Gastroesophageal sphincter (tissue), 4 donors: ENCODE measurements around the gene GABRG3. TPM values are rescaled to one million over a fixed set of nuclear protein-coding genes. Genes with fewer than 3 reads are reported as not detected.

ENCODE experiments used
- ATAC-seq: fragments of 150-250 bp; one replicate; pipeline ENCODE4 v1.9.1; 2016; ENCODE audit warnings: mild to moderate bottlenecking, moderate library complexity
- H3K27ac ChIP-seq, 4 donors: fragments of 200-600 bp; sonication (generic) in 3 of 4; 1 replicate in 3 of 4; 2 replicates in 1 of 4; pipeline ENCODE4 v1.5.1; 2016 to 2019
- H3K27me3 ChIP-seq: fragments of 200-600 bp; sonication (generic); one replicate; pipeline ENCODE4 v1.5.1; 2019
- H3K36me3 ChIP-seq, 2 donors: fragments of 200-600 bp; sonication (generic); one replicate each; pipeline ENCODE4 v1.5.1; 2019; ENCODE audit warnings: control low read depth in 1 of 2
- H3K4me1 ChIP-seq, 3 donors: fragments of 200-600 bp; sonication (generic); 1 replicate in 2 of 3; 2 replicates in 1 of 3; pipeline ENCODE4 v1.5.1; 2016 to 2019; ENCODE audit warnings: control low read depth in 2 of 3
- H3K4me3 ChIP-seq, 2 donors: fragments of 200-600 bp; sonication (generic); one replicate each; pipeline ENCODE4 v1.5.1; 2019; ENCODE audit warnings: mild to moderate bottlenecking in 1 of 2, moderate library complexity in 1 of 2
- H3K9me3 ChIP-seq, 3 donors: fragments of 200-600 bp; sonication (generic); one replicate each; pipeline ENCODE4 v1.5.1; 2017 to 2019; ENCODE audit warnings: control low read depth in 2 of 3
- EP300 ChIP-seq: sonication (generic); formaldehyde crosslinking; IDR thresholded peaks from one replicate; pipeline ENCODE4 v1.6.1; 2017; ENCODE audit warnings: antibody characterized with exemption, mild to moderate bottlenecking
- POLR2A ChIP-seq, 2 donors: fragments of 450-650 bp; IDR thresholded peaks; one replicate each; pipeline ENCODE4 v1.6.1; 2017; ENCODE audit warnings: antibody characterized with exemption in 2 of 2, mild to moderate bottlenecking in 2 of 2, moderate library complexity in 1 of 2
- POLR2AphosphoS5 ChIP-seq: sonication (generic); formaldehyde crosslinking; IDR thresholded peaks from one replicate; pipeline ENCODE4 v1.6.1; 2017; ENCODE audit warnings: antibody characterized with exemption
- WGBS, 2 donors: methylation state at CpG; one replicate each; pipeline ENCODE4 v1.1.5; 2018; ENCODE audit warnings: low coverage in 1 of 2; 5-methylcytosine and 5-hydroxymethylcytosine counted together
- total RNA-seq, 4 donors: library from RNA; depleted of rRNA; stranded (reverse); fragments of >200 nt; gene quantifications; one replicate each; pipeline ENCODE4 v1.1.0, GENCODE V29; 2016
- TF ChIP-seq, protein P1 (sequence below), 4 experiments: fragments of 200-600 bp in 2 of 4; fragments of 450-650 bp in 2 of 4; sonication (generic) in 1 of 4; IDR thresholded peaks; one replicate each; pipeline ENCODE4 v1.5.1; 2017 to 2019; ENCODE audit warnings: antibody characterized with exemption in 4 of 4, mild to moderate bottlenecking in 2 of 4, moderate library complexity in 2 of 4

GABRG3 gene
- total RNA-seq, 4 donors from 2014 or later = under 0.01 to 0.04 TPM; not detected in 2

DNA sequence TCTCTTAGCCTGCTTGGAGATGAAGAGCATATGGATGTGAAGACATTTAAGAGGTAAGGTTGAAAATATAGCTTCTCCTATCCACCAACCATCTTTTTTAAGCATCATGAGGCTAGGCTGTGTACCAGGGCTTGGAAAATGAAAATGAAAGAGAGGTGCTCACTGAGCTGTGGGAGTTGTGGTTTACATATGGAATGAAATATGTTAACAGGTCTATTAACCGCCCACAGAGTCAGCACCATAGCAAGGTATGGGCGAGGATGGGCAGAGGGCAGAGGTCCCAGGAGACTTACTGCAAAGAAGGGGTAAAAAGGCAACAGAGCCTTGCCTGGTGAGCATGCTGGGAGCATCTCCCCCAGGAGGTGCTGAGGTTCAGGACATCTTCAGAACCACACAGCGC, 273.1 kb downstream of the GABRG3 start:
- H3K36me3 ChIP-seq = no peaks in the 10 kb centered on the region
- no peaks in the 10 kb centered on the region for H3K4me1 ChIP-seq
- no peaks in the 10 kb centered on the region for H3K9me3 ChIP-seq
- ATAC-seq = no peak
- no peaks in the 10 kb centered on the region for H3K27me3 ChIP-seq
- no peak for TF ChIP-seq EP300
- TF ChIP-seq POLR2AphosphoS5 = no peak
- no peak for TF ChIP-seq POLR2A (IDR thresholded peaks at IDR 0.05)
- TF ChIP-seq, protein P1, sequence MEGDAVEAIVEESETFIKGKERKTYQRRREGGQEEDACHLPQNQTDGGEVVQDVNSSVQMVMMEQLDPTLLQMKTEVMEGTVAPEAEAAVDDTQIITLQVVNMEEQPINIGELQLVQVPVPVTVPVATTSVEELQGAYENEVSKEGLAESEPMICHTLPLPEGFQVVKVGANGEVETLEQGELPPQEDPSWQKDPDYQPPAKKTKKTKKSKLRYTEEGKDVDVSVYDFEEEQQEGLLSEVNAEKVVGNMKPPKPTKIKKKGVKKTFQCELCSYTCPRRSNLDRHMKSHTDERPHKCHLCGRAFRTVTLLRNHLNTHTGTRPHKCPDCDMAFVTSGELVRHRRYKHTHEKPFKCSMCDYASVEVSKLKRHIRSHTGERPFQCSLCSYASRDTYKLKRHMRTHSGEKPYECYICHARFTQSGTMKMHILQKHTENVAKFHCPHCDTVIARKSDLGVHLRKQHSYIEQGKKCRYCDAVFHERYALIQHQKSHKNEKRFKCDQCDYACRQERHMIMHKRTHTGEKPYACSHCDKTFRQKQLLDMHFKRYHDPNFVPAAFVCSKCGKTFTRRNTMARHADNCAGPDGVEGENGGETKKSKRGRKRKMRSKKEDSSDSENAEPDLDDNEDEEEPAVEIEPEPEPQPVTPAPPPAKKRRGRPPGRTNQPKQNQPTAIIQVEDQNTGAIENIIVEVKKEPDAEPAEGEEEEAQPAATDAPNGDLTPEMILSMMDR (IDR thresholded peaks at IDR 0.05) = no peak
- H3K27ac ChIP-seq = no peak overlapping the region
- no peak overlapping the region for H3K4me3 ChIP-seq
- 79 to 90% methylated on average over 2 to 3 of the region's 3 CpGs for WGBS, 2 donors

DNA sequence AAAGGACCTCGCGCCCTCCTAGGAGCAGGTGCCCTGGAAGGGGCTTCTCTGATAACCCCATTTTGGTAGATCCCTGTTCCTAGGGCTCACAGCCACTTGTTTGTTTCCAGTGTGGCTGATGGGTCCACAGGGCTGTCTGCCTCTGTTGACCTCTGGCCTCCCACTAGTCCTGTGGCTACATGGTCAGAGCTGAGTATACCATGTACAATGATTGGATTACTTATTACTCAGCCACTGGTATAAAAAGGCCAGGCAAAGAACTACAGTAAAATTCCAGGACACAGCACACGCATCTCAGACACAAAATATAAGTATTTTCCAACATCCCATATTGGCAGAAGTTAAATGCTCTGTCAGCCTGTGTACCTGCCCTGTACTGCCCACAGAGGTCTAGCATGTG, 277.3 kb downstream of the GABRG3 start:
- no peaks in the 10 kb centered on the region for H3K36me3 ChIP-seq
- H3K27ac ChIP-seq = no peak overlapping the region
- no peak overlapping the region for H3K4me3 ChIP-seq
- TF ChIP-seq POLR2AphosphoS5 = no peak
- TF ChIP-seq, protein P1 (IDR thresholded peaks at IDR 0.05) = no peak
- peaks cover 4% of the 10 kb centered on the region for H3K27me3 ChIP-seq
- no peaks in the 10 kb centered on the region for H3K4me1 ChIP-seq
- WGBS, 2 donors = 58 to 100% methylated on average over 2 of the region's 3 CpGs
- H3K9me3 ChIP-seq = no peaks in the 10 kb centered on the region
- no peak for ATAC-seq

DNA sequence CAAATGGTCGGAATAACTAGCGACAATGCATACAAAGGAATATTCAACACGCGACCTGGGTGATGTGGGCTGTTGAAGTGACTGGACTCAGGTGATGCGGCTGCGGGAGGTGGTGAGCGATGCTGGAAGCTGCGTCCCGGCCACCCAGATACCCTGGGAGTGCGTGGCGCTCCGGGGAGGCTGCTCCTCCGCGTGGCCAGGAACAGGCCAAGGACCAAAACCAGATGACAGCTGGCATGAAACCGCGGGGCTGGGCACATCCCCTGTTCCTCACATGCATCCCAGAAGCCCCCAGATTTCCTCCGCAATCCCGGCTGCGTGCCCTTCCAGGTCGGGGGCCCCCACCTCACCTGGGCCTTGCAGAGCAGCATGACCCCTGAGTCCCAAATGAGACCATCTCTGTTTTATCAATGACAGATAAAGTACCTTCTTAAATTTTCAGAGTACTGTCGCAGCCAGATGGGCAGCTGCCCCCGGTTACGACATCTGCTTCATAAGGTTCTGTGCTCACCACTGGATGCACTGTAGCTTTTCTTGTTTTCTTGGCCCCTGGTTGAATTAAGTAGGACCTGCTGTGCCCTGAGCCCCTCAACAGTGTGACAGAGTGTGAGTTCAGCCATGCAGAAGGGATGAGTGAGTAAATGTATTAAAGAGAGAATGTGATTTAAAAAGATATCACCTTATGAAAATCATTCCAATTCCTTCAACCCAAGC, 278.2 kb downstream of the GABRG3 start:
- Histone ChIP-seq H3K4me1 (no peaks in the 10 kb centered on the region), H3K27me3 (peaks cover 4% of the 10 kb centered on the region), H3K9me3 (no peaks in the 10 kb centered on the region), H3K4me3 (no peak overlapping the region), H3K27ac (no peak overlapping the region), H3K36me3 (no peaks in the 10 kb centered on the region)
- TF ChIP-seq POLR2A (IDR thresholded peaks at IDR 0.05) (no peak), POLR2AphosphoS5 (no peak), EP300 (no peak)
- TF ChIP-seq, protein P1 (IDR thresholded peaks at IDR 0.05) = no peak
- 91 to 94% methylated on average over 6 to 15 of the region's 23 CpGs for WGBS, 2 donors
- no peak for ATAC-seq

DNA sequence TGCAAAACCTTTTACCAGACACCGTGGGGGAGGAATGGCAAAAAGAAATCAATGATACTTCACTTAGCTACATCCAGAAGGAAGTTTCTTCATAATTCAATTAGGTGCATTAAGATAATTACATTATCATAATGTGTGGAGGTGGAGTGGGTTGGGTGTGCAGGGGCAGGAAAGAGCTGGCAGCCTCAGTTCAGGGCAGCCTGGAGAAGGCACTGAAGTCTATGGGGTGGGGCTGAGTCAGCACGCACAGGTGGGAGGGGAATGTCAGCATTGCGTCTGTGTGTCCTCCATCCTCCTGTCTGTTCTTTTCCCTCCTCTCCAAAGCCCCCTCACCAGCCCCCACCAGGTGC, 278.8 kb downstream of the GABRG3 start:
- Histone ChIP-seq H3K4me1 (no peaks in the 10 kb centered on the region), H3K36me3 (no peaks in the 10 kb centered on the region), H3K4me3 (no peak overlapping the region), H3K9me3 (no peaks in the 10 kb centered on the region), H3K27ac (no peak overlapping the region), H3K27me3 (peaks cover 4% of the 10 kb centered on the region)
- 68 to 76% methylated on average over 2 to 3 of the region's 3 CpGs for WGBS, 2 donors
- TF ChIP-seq, protein P1 (IDR thresholded peaks at IDR 0.05) = no peak
- TF ChIP-seq POLR2A (IDR thresholded peaks at IDR 0.05) (no peak), POLR2AphosphoS5 (no peak), EP300 (no peak)
- ATAC-seq = no peak

DNA sequence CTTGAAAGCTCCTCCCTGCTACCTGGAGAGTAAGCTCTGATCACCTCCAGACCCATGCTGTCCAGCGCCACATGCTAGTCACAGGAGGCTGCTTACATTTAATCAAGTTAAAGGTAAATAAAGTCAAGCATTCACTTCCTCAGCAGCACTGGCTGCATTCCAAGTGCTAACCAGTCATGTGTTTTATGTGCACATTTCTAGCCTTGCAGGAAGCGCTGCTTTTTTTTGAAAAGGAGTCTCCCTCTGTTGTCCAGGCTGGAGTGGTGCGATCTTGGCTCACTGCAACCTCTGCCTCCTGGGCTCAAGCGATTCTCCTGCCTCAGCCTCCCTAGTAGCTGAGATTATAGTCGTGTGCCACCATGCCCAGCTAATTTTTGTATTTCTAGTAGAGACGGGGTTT, 279.2 kb downstream of the GABRG3 start:
- 50 to 57% methylated on average over 1 to 5 of the region's 6 CpGs for WGBS, 2 donors
- TF ChIP-seq, protein P1 (IDR thresholded peaks at IDR 0.05) = no peak
- TF ChIP-seq POLR2A (IDR thresholded peaks at IDR 0.05) = no peak
- no peak for TF ChIP-seq EP300
- TF ChIP-seq POLR2AphosphoS5 = no peak
- Histone ChIP-seq H3K4me3 (no peak overlapping the region), H3K4me1 (no peaks in the 10 kb centered on the region), H3K27me3 (peaks cover 4% of the 10 kb centered on the region), H3K36me3 (no peaks in the 10 kb centered on the region), H3K9me3 (no peaks in the 10 kb centered on the region), H3K27ac (no peak overlapping the region)
- ATAC-seq = no peak
